GM12875 (cell line): Measurements from ENCODE around the gene KCNH2.

Source experiments
- H3K4me3 ChIP-seq: one replicate; pipeline ENCODE4 v1.5.1; 2011; ENCODE audit warnings: low read depth, low read length, control low read depth
- CTCF ChIP-seq: IDR thresholded peaks from 2 replicates; pipeline ENCODE4 v1.5.1; 2011; ENCODE audit warnings: low read depth, mild to moderate bottlenecking, control low read depth, inconsistent platforms, low read length, moderate library complexity, borderline replicate concordance; ENCODE audit not compliant: insufficient read depth

The KCNH2 gene

DNA sequence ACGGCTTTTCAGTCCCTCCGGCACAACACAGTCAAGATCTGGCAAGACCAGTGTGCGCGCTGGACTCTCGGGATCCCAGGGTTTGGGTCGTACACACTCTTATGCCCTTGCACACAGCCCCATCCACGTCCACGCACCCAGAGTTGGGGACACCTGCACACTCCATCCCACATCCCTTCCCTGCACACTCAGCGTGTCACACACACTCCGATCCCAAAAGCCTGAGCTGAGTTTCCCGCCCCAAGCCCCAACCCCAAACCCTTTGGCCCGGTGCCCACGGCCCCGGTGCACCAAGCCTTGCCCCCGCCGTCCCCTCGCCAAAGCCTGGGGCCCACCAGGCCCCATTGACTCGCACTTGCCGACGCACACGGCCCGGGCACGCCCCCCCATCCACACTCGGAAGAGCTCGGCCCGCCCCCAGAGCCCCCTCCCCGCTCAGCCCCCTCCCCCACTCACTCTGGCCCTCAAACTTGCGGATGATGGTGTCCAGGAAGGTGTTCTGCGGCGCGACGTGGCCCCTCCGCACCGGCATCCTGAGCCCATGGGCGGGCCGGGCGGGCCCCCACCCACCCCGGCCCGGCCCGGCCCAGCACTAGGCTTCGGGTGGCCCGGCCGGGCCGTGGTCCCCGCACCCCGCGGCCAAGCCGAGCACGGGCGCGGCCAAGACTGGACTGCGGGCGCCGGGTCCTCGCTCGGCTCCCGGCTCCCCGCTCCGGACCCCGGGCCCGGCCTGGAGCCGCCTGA is 567 bp downstream of the KCNH2 start:
- TF ChIP-seq CTCF, result no peak
- no peak overlapping the region for H3K4me3 ChIP-seq

- TF ChIP-seq CTCF, result no peak
- no peak overlapping the region for H3K4me3 ChIP-seq
Measured at GRCh38 chr7:150976529-150977381, 1.4 kb downstream of the KCNH2 start.

GRCh38 chr7:150975536-150976319 is 2.4 kb downstream of the KCNH2 start:
- no peak for TF ChIP-seq CTCF
- no peak overlapping the region for H3K4me3 ChIP-seq

- H3K4me3 ChIP-seq, result peak overlapping the region; percentile 69
- TF ChIP-seq CTCF, result peak; percentile 51
Measured at GRCh38 chr7:150974468-150975391, 3.4 kb downstream of the KCNH2 start.

GRCh38 chr7:150973571-150974451 is 4.3 kb downstream of the KCNH2 start:
- no peak for TF ChIP-seq CTCF
- no peak overlapping the region for H3K4me3 ChIP-seq

GRCh38 chr7:150972741-150973140 is 5.4 kb downstream of the KCNH2 start:
- no peak for TF ChIP-seq CTCF
- H3K4me3 ChIP-seq, result no peak overlapping the region
